GM23338 (cell line): ENCODE results near the gene KIF9. TPM values are rescaled to one million over a fixed set of nuclear protein-coding genes. Genes with fewer than 3 reads are reported as not detected.
A peak's percentile ranks its signal among the peaks of the same experiment; 100 is the strongest.

ENCODE experiments used
- ATAC-seq: fragments of 200-7000 bp; cut with Tn5 transposase; 3 replicates; pipeline ENCODE4 v1.9.1; 2020
- DNase-seq: peaks from one replicate; pipeline ENCODE4 v3.0.0-alpha.2; 2015; ENCODE audit warnings: low spot score
- H2AFZ ChIP-seq: fragments of 200-600 bp; sonication (generic); 2 replicates; pipeline ENCODE4 v1.8.0; 2016; ENCODE audit warnings: antibody characterized with exemption, mild to moderate bottlenecking, moderate library complexity
- H3F3A ChIP-seq: fragments of 200-600 bp; sonication (generic); replicated peaks from 2 replicates; pipeline ENCODE4 v1.8.0; 2017; ENCODE audit warnings: antibody characterized with exemption, mixed run types, low read depth
- H3K27ac ChIP-seq: fragments of 200-600 bp; sonication (generic); 2 replicates; pipeline ENCODE4 v1.6.1; 2016; ENCODE audit warnings: low read depth
- H3K27me3 ChIP-seq: fragments of 200-600 bp; sonication (generic); 2 replicates; pipeline ENCODE4 v1.8.0; 2016; ENCODE audit warnings: mild to moderate bottlenecking, mixed run types, moderate library complexity; ENCODE audit not compliant: insufficient read depth
- H3K36me3 ChIP-seq: fragments of 200-600 bp; sonication (generic); 2 replicates; pipeline ENCODE4 v1.8.0; 2016; ENCODE audit warnings: mild to moderate bottlenecking; ENCODE audit not compliant: insufficient read depth
- H3K4me1 ChIP-seq: fragments of 200-600 bp; sonication (generic); 2 replicates; pipeline ENCODE4 v1.8.0; 2016; ENCODE audit warnings: mild to moderate bottlenecking, moderate library complexity; ENCODE audit not compliant: insufficient read depth
- H3K4me2 ChIP-seq: fragments of 200-600 bp; sonication (generic); 2 replicates; pipeline ENCODE4 v1.7.1; 2017; ENCODE audit warnings: mixed run types
- H3K4me3 ChIP-seq: fragments of 200-600 bp; sonication (generic); 2 replicates; pipeline ENCODE4 v1.6.1; 2016; ENCODE audit warnings: mixed run types
- H3K79me2 ChIP-seq: fragments of 200-600 bp; sonication (generic); replicated peaks from 2 replicates; pipeline ENCODE4 v1.8.0; 2017; ENCODE audit warnings: mild to moderate bottlenecking; ENCODE audit not compliant: insufficient read depth
- H3K9me2 ChIP-seq: fragments of 200-600 bp; sonication (generic); 2 replicates; pipeline ENCODE4 v1.8.0; 2017; ENCODE audit not compliant: insufficient read depth
- H4K20me1 ChIP-seq: fragments of 200-600 bp; sonication (generic); replicated peaks from 2 replicates; pipeline ENCODE4 v1.8.0; 2017; ENCODE audit warnings: mild to moderate bottlenecking; ENCODE audit not compliant: insufficient read depth
- H3K27ac Mint-ChIP-seq: 2 replicates; pipeline ENCODE4 v1.8.0; 2020; ENCODE audit warnings: inconsistent platforms, mild to moderate bottlenecking, moderate library complexity, mixed read lengths
- H3K27me3 Mint-ChIP-seq: 3 replicates; pipeline ENCODE4 v1.8.0; 2022; ENCODE audit warnings: low read depth, mild to moderate bottlenecking, moderate library complexity, mixed read lengths, inconsistent platforms; ENCODE audit not compliant: insufficient read depth, poor library complexity
- H3K36me3 Mint-ChIP-seq: 3 replicates; pipeline ENCODE4 v1.8.0; 2021; ENCODE audit warnings: low read depth, mild to moderate bottlenecking, inconsistent platforms, moderate library complexity, mixed read lengths
- H3K4me1 Mint-ChIP-seq: 3 replicates; pipeline ENCODE4 v1.8.0; 2020; ENCODE audit warnings: mild to moderate bottlenecking, inconsistent platforms, mixed read lengths
- H3K4me3 Mint-ChIP-seq: 3 replicates; pipeline ENCODE4 v1.8.0; 2021; ENCODE audit warnings: moderate library complexity, mild to moderate bottlenecking, inconsistent platforms, mixed read lengths
- H3K9me3 Mint-ChIP-seq: 3 replicates; pipeline ENCODE4 v1.8.0; 2020; ENCODE audit warnings: moderate library complexity, mild to moderate bottlenecking, inconsistent platforms, mixed read lengths
- CREB1 ChIP-seq: fragments of 250-450 bp; sonication (Bioruptor Pico); IDR thresholded peaks from 2 replicates; pipeline ENCODE4 v1.5.0; 2020; ENCODE audit warnings: low read depth, mild to moderate bottlenecking, moderate library complexity
- EZH2 ChIP-seq: fragments of 200-600 bp; sonication (generic); IDR thresholded peaks from one replicate; pipeline ENCODE4 v1.8.0; 2017; ENCODE audit warnings: antibody characterized with exemption, mild to moderate bottlenecking, low read depth; ENCODE audit not compliant: unreplicated experiment
- EZH2phosphoT487 ChIP-seq: fragments of 200-600 bp; sonication (generic); IDR thresholded peaks from one replicate; pipeline ENCODE4 v1.8.1; 2018; ENCODE audit warnings: antibody characterized with exemption; ENCODE audit not compliant: unreplicated experiment
- JUNB ChIP-seq: IDR thresholded peaks from one replicate; pipeline ENCODE4 v1.6.1; 2016; ENCODE audit warnings: antibody characterized with exemption; ENCODE audit not compliant: unreplicated experiment
- NANOG ChIP-seq: IDR thresholded peaks from 2 replicates; pipeline ENCODE4 v1.6.1; 2016; ENCODE audit warnings: antibody characterized with exemption, borderline replicate concordance
- POLR2AphosphoS5 ChIP-seq: IDR thresholded peaks from 2 replicates; pipeline ENCODE4 v1.6.1; 2016; ENCODE audit warnings: antibody characterized with exemption, low read depth
- STAT1 ChIP-seq: IDR thresholded peaks from one replicate; pipeline ENCODE4 v1.6.1; 2016; ENCODE audit warnings: antibody characterized with exemption; ENCODE audit not compliant: unreplicated experiment
- ZNF114 ChIP-seq: fragments of 250-450 bp; sonication (Bioruptor Pico); IDR thresholded peaks from 2 replicates; pipeline ENCODE4 v1.5.0; 2020; ENCODE audit warnings: mild to moderate bottlenecking, moderate library complexity
- ZNF331 ChIP-seq: fragments of 250-450 bp; sonication (Bioruptor Pico); IDR thresholded peaks from 2 replicates; pipeline ENCODE4 v1.5.0; 2020; ENCODE audit warnings: low read depth, mild to moderate bottlenecking, moderate library complexity
- polyA plus RNA-seq: library from polyadenylated mRNA; unstranded; fragments of >200 nt; fragmentation: Nextera tagmentation; extraction: Ambion mirVana; gene quantifications from 2 replicates; pipeline ENCODE4 v1.2.1, GENCODE V29; 2016
- total RNA-seq: library from RNA; depleted of rRNA; stranded (reverse); fragments of >200 nt; shearing (Covaris generic); gene quantifications from 2 replicates; pipeline ENCODE4 v1.2.3, GENCODE V29; 2014
- TF ChIP-seq, protein P1 (sequence below), 2 experiments: fragments of 200-600 bp in 1 of 2; sonication (generic) in 1 of 2; conservative IDR thresholded peaks; 2 replicates each; pipeline versions ENCODE4 v1.5.1 to v1.6.1; 2016 to 2017; ENCODE audit warnings: antibody characterized with exemption in 2 of 2, low read depth in 2 of 2, mild to moderate bottlenecking in 2 of 2, moderate library complexity in 1 of 2
- TF ChIP-seq, protein P2 (sequence below): fragments of 250-450 bp; sonication (Bioruptor Pico); IDR thresholded peaks from 2 replicates; pipeline ENCODE4 v1.5.0; 2020; ENCODE audit warnings: mild to moderate bottlenecking, moderate library complexity
- TF ChIP-seq, protein P3 (sequence below): IDR thresholded peaks from 2 replicates; pipeline ENCODE4 v1.6.1; 2016; ENCODE audit warnings: antibody characterized with exemption
- TF ChIP-seq, protein P4 (sequence below): IDR thresholded peaks from one replicate; pipeline ENCODE4 v1.6.1; 2018; ENCODE audit warnings: antibody characterized with exemption; ENCODE audit not compliant: unreplicated experiment

Gene KIF9
- total and polyA plus RNA-seq, 2 experiments from 2014 or later = 12.6 to 14.0 TPM

- peaks cover 63% of the 10 kb centered on the region for H3K79me2 ChIP-seq
- peak overlapping the region; percentile 99 for H2AFZ ChIP-seq
Observed at GRCh38 chr3:47283591-47284364, 1.2 kb upstream of the KIF9 start.

More at GRCh38 chr3:47283591-47284364, 1.2 kb upstream of the KIF9 start:
- Histone ChIP-seq H3K27me3 (no peaks in the 10 kb centered on the region), H3K9me2 (no peaks in the 10 kb centered on the region), H3K4me1 (peaks cover 5% of the 10 kb centered on the region; the same call in 1 of the 2 replicates), H3K4me3 (peak overlapping the region; percentile 98), H4K20me1 (peaks cover 20% of the 10 kb centered on the region), H3K36me3 (no peaks in the 10 kb centered on the region; the same call in 1 of the 2 replicates), H3K27ac (peak overlapping the region; percentile 93), H3F3A (0 out of 2 replicates have a peak, but pooled peaks cover 10% of the 10 kb centered on the region), H3K4me2 (peak overlapping the region; percentile 100)
- H3K4me3 Mint-ChIP-seq = peak overlapping the region; percentile 99
- ATAC-seq (peak; percentile 44), DNase-seq (peak; percentile 50)
- H3K27me3 Mint-ChIP-seq = peaks cover 13% of the 10 kb centered on the region
- H3K4me1 Mint-ChIP-seq = peaks cover 8% of the 10 kb centered on the region; the same call in 2 of the 3 replicates
- TF ChIP-seq, protein P1, sequence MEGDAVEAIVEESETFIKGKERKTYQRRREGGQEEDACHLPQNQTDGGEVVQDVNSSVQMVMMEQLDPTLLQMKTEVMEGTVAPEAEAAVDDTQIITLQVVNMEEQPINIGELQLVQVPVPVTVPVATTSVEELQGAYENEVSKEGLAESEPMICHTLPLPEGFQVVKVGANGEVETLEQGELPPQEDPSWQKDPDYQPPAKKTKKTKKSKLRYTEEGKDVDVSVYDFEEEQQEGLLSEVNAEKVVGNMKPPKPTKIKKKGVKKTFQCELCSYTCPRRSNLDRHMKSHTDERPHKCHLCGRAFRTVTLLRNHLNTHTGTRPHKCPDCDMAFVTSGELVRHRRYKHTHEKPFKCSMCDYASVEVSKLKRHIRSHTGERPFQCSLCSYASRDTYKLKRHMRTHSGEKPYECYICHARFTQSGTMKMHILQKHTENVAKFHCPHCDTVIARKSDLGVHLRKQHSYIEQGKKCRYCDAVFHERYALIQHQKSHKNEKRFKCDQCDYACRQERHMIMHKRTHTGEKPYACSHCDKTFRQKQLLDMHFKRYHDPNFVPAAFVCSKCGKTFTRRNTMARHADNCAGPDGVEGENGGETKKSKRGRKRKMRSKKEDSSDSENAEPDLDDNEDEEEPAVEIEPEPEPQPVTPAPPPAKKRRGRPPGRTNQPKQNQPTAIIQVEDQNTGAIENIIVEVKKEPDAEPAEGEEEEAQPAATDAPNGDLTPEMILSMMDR (conservative IDR thresholded peaks at IDR 0.05; ENCODE audit: low read depth in 2 of 2) = no peak
- TF ChIP-seq EZH2 = no peak
- no peak for TF ChIP-seq ZNF114 (CRISPR knock-in tag)
- no peak for TF ChIP-seq STAT1
- no peak for TF ChIP-seq JUNB
- no peak for TF ChIP-seq NANOG
- no peak for TF ChIP-seq EZH2phosphoT487
- no peak for TF ChIP-seq CREB1 (CRISPR knock-in tag)
- TF ChIP-seq, protein P2, sequence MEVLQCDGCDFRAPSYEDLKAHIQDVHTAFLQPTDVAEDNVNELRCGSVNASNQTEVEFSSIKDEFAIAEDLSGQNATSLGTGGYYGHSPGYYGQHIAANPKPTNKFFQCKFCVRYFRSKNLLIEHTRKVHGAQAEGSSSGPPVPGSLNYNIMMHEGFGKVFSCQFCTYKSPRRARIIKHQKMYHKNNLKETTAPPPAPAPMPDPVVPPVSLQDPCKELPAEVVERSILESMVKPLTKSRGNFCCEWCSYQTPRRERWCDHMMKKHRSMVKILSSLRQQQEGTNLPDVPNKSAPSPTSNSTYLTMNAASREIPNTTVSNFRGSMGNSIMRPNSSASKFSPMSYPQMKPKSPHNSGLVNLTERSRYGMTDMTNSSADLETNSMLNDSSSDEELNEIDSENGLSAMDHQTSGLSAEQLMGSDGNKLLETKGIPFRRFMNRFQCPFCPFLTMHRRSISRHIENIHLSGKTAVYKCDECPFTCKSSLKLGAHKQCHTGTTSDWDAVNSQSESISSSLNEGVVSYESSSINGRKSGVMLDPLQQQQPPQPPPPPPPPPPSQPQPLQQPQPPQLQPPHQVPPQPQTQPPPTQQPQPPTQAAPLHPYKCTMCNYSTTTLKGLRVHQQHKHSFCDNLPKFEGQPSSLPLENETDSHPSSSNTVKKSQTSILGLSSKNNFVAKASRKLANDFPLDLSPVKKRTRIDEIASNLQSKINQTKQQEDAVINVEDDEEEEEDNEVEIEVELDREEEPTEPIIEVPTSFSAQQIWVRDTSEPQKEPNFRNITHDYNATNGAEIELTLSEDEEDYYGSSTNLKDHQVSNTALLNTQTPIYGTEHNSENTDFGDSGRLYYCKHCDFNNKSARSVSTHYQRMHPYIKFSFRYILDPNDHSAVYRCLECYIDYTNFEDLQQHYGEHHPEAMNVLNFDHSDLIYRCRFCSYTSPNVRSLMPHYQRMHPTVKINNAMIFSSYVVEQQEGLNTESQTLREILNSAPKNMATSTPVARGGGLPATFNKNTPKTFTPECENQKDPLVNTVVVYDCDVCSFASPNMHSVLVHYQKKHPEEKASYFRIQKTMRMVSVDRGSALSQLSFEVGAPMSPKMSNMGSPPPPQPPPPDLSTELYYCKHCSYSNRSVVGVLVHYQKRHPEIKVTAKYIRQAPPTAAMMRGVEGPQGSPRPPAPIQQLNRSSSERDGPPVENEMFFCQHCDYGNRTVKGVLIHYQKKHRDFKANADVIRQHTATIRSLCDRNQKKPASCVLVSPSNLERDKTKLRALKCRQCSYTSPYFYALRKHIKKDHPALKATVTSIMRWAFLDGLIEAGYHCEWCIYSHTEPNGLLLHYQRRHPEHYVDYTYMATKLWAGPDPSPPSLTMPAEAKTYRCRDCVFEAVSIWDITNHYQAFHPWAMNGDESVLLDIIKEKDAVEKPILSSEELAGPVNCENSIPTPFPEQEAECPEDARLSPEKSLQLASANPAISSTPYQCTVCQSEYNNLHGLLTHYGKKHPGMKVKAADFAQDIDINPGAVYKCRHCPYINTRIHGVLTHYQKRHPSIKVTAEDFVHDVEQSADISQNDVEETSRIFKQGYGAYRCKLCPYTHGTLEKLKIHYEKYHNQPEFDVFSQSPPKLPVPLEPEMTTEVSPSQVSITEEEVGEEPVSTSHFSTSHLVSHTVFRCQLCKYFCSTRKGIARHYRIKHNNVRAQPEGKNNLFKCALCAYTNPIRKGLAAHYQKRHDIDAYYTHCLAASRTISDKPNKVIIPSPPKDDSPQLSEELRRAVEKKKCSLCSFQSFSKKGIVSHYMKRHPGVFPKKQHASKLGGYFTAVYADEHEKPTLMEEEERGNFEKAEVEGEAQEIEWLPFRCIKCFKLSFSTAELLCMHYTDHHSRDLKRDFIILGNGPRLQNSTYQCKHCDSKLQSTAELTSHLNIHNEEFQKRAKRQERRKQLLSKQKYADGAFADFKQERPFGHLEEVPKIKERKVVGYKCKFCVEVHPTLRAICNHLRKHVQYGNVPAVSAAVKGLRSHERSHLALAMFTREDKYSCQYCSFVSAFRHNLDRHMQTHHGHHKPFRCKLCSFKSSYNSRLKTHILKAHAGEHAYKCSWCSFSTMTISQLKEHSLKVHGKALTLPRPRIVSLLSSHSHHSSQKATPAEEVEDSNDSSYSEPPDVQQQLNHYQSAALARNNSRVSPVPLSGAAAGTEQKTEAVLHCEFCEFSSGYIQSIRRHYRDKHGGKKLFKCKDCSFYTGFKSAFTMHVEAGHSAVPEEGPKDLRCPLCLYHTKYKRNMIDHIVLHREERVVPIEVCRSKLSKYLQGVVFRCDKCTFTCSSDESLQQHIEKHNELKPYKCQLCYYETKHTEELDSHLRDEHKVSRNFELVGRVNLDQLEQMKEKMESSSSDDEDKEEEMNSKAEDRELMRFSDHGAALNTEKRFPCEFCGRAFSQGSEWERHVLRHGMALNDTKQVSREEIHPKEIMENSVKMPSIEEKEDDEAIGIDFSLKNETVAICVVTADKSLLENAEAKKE (CRISPR knock-in tag) = no peak
- TF ChIP-seq, protein P3, sequence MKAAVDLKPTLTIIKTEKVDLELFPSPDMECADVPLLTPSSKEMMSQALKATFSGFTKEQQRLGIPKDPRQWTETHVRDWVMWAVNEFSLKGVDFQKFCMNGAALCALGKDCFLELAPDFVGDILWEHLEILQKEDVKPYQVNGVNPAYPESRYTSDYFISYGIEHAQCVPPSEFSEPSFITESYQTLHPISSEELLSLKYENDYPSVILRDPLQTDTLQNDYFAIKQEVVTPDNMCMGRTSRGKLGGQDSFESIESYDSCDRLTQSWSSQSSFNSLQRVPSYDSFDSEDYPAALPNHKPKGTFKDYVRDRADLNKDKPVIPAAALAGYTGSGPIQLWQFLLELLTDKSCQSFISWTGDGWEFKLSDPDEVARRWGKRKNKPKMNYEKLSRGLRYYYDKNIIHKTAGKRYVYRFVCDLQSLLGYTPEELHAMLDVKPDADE = no peak
- no peak for TF ChIP-seq POLR2AphosphoS5
- TF ChIP-seq, protein P4, sequence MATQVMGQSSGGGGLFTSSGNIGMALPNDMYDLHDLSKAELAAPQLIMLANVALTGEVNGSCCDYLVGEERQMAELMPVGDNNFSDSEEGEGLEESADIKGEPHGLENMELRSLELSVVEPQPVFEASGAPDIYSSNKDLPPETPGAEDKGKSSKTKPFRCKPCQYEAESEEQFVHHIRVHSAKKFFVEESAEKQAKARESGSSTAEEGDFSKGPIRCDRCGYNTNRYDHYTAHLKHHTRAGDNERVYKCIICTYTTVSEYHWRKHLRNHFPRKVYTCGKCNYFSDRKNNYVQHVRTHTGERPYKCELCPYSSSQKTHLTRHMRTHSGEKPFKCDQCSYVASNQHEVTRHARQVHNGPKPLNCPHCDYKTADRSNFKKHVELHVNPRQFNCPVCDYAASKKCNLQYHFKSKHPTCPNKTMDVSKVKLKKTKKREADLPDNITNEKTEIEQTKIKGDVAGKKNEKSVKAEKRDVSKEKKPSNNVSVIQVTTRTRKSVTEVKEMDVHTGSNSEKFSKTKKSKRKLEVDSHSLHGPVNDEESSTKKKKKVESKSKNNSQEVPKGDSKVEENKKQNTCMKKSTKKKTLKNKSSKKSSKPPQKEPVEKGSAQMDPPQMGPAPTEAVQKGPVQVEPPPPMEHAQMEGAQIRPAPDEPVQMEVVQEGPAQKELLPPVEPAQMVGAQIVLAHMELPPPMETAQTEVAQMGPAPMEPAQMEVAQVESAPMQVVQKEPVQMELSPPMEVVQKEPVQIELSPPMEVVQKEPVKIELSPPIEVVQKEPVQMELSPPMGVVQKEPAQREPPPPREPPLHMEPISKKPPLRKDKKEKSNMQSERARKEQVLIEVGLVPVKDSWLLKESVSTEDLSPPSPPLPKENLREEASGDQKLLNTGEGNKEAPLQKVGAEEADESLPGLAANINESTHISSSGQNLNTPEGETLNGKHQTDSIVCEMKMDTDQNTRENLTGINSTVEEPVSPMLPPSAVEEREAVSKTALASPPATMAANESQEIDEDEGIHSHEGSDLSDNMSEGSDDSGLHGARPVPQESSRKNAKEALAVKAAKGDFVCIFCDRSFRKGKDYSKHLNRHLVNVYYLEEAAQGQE = no peak
- no peak for TF ChIP-seq ZNF331 (CRISPR knock-in tag)
- H3K36me3 Mint-ChIP-seq = peaks cover 12% of the 10 kb centered on the region
- no peaks in the 10 kb centered on the region; the same call in 2 of the 3 replicates for H3K9me3 Mint-ChIP-seq
- peak overlapping the region; percentile 79 for H3K27ac Mint-ChIP-seq
